Astrocyte of the spinal cord (primary cell): ENCODE measurements around the gene ADAMTS20.

Experiments used
- DNase-seq: peaks from one replicate; pipeline ENCODE4 v3.0.0; 2011; ENCODE audit warnings: low read depth, low spot score
- H3K4me3 ChIP-seq: 2 replicates; pipeline ENCODE4 v1.5.1; 2011; ENCODE audit warnings: low read depth, mild to moderate bottlenecking, low read length, moderate library complexity
- in situ Hi-C: cut with HindIII; loops from 2 replicates; pipeline ENCODE4 v1.10.0; 2017; ENCODE audit warnings: low sequenced_read_pairs
- TF ChIP-seq, protein P1 (sequence below): IDR thresholded peaks from 2 replicates; pipeline ENCODE4 v1.5.1; 2012; ENCODE audit warnings: low read depth, mild to moderate bottlenecking, low read length, inconsistent platforms

The ADAMTS20 gene

DNA sequence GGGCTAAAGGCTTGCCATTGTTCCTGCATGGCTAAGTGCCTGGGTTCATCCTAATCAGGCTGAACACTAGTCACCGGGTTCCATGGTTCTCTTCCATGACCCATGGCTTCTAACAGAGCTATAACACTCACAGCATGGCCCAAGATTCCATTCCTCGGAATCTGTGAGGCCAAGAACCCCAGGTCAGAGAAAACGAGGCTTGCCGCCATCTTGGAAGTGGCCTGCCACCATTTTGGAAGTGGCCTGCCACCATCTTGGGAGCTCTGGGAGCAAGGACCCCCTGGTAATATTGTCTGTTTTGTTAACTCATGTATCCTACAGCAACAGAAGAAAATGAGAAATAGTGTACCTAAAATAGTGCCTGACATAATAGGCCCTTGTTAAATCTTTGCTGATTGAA lies 92.7 kb downstream of the ADAMTS20 start:
- no peak overlapping the region for H3K4me3 ChIP-seq
- in situ Hi-C loops, result no loop called here
- DNase-seq, result no peak
- TF ChIP-seq, protein P1, sequence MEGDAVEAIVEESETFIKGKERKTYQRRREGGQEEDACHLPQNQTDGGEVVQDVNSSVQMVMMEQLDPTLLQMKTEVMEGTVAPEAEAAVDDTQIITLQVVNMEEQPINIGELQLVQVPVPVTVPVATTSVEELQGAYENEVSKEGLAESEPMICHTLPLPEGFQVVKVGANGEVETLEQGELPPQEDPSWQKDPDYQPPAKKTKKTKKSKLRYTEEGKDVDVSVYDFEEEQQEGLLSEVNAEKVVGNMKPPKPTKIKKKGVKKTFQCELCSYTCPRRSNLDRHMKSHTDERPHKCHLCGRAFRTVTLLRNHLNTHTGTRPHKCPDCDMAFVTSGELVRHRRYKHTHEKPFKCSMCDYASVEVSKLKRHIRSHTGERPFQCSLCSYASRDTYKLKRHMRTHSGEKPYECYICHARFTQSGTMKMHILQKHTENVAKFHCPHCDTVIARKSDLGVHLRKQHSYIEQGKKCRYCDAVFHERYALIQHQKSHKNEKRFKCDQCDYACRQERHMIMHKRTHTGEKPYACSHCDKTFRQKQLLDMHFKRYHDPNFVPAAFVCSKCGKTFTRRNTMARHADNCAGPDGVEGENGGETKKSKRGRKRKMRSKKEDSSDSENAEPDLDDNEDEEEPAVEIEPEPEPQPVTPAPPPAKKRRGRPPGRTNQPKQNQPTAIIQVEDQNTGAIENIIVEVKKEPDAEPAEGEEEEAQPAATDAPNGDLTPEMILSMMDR, result no peak

DNA sequence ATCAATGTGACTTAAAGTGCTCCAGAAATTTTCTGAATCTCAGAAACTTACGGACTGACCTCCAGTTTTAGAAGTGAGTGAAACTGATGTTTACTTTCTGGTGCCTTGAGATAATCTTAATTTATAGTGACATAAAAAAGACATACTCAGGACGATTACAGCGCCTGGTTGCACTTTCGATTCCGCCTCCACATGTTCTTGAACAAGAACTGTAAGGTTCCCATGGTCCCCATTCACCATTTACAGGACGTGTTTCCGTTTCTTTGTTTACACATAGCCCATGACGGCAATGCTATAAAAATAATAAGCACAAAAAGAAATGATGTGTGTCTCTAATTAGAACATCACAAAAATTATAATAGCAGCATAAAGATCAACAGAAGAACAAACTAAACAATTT lies 98.2 kb downstream of the ADAMTS20 start:
- in situ Hi-C loops, result no loop called here
- no peak overlapping the region for H3K4me3 ChIP-seq
- no peak for DNase-seq
- TF ChIP-seq, protein P1, result no peak

DNA sequence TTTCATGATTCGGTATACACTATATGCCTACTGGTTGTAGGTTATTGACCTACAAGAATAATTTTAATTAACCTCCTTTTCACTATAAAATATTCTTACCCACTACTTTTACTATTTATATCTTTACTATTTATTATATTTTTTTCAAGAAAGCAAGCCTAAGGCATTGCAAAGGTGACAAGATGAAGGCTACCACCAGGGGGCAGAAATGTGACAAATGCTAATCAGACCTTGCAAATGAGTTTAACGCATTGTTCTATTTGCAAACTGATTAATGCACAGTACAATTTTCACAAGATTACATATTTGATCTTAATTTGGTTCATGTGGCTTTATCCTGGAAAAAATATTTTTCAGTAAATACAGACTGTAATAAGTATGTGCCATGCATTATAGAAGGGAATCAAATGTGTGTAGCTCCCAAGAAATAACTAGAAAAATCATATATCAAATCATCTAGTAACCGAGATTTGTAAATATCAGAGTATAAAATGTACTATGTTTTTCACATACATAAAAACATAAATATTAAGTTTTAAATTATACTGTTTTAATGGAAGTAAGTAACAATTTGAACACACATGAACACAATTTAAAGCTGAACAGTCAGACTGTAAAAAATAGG lies 107.0 kb downstream of the ADAMTS20 start:
- TF ChIP-seq, protein P1, result peak; percentile 85
- no peak overlapping the region for H3K4me3 ChIP-seq
- peak; percentile 62 for DNase-seq
- in situ Hi-C loops, result no loop called here

DNA sequence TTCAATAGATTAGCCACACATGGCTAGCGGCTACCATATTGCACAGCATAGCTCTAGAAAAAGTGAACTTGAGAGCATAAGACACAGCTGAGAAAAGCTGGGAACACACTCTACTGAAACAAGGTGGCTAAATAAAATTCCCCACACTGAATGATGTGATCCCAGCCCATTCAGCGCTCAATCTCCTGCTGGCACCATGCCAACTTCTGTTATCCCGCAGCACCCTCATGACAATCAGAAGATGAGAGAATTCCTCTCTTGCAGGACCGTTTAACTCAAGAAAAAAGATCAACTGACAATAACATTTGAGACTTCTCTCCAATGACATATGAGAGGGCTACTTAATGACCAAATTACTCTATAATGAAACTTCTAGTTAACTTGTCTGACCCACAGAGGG lies 115.4 kb downstream of the ADAMTS20 start:
- TF ChIP-seq, protein P1, result no peak
- no peak for DNase-seq
- in situ Hi-C loops, result no loop called here
- H3K4me3 ChIP-seq, result no peak overlapping the region

DNA sequence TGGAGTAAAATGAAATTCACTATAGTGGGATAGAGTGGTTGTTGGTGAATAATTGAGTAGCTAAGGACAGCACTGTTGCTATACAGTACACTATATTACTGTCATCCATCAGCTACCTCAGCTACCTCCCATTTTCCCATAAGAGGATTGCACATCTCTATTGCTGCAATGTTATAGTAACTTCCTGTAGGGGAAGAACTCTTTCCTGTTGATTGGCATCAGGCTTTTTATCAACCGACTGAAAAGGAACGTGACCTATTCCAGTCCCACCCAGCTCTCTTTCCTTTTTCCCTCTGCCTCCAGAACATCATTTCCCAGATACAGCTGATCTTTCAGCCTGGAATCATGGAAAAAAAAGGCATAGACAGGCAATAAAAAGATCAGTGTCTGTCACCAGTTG lies 117.4 kb downstream of the ADAMTS20 start:
- no peak overlapping the region for H3K4me3 ChIP-seq
- in situ Hi-C loops, result no loop called here
- DNase-seq, result no peak
- TF ChIP-seq, protein P1, result no peak

DNA sequence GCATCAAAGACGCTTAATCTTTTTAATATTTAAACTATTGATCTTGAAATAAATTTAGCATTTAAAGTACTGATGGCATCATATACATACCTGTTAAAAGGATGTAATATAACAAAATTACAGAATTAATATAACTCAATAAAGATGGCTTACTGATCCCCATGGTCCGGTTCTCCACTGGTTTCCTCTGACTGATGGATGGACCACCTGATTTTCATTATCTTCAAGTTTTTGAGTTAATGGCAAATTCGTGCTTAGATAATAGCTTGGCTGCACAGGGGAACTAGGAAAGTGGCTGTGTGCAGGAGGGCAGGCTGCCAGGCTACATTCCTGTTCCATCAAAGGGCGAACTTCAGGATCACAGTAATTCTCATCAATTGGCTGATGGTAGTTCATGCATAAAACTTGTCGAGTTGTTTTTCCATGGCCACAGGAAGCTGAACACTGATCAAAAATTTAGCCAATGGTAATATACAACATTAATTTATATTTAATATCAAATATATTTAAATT lies 123.9 kb downstream of the ADAMTS20 start:
- TF ChIP-seq, protein P1, result no peak
- DNase-seq, result no peak
- in situ Hi-C loops, result no loop called here
- H3K4me3 ChIP-seq, result no peak overlapping the region
